ENCODE measurements around the gene MED25.

MED25 gene

GRCh38 chr19:49847731-49848696, 29.9 kb downstream of the MED25 start:
- peak; percentile 57 for DNase-seq (ENCODE audit: low read depth, low spot score)
- no peak overlapping the region for H3K4me3 ChIP-seq (ENCODE audit: low read depth, low read length)
- CTCF ChIA-PET = interaction anchor here (1.3 kb wide), 1 partner anchor 176 kb away, joined by 3 read pairs; no protein-coding TSS in a partner anchor
- TF ChIP-seq CTCF (IDR thresholded peaks at IDR 0.05; ENCODE audit: insufficient read depth, low read length, missing control alignments) = no peak
- POLR2A ChIA-PET = interaction anchor here (0.7 to 1.3 kb wide), 4 partner anchors 11 to 35 kb away, joined by 3 to 5 read pairs (median 4); partner anchors contain the start of gene FUZ

GRCh38 chr19:49848938-49849337, 30.8 kb downstream of the MED25 start:
- CTCF ChIA-PET = no interaction called here
- POLR2A ChIA-PET = interaction anchor here (0.7 to 1.3 kb wide), 2 partner anchors 10 to 36 kb away, joined by 3 to 4 read pairs; partner anchors contain the start of gene FUZ
- no peak for DNase-seq (ENCODE audit: low read depth, low spot score)
- no peak overlapping the region for H3K4me3 ChIP-seq (ENCODE audit: low read depth, low read length)
- no peak for TF ChIP-seq CTCF (IDR thresholded peaks at IDR 0.05; ENCODE audit: insufficient read depth, low read length, missing control alignments)

- ChIA-PET CTCF (no interaction called here), POLR2A (interaction anchor here (0.8 to 1.6 kb wide), 5 partner anchors 12 to 27 kb away, joined by 3 to 10 read pairs (median 6); partner anchors contain the start of genes AKT1S1 and TBC1D17)
- peak overlapping the region; percentile 85 for H3K4me3 ChIP-seq (ENCODE audit: low read depth, low read length)
Observed at GRCh38 chr19:49849433-49850220, 31.5 kb downstream of the MED25 start.

GRCh38 chr19:49850221-49850486, 32.1 kb downstream of the MED25 start:
- ChIA-PET CTCF (interaction anchor here (0.9 to 1.0 kb wide), 2 partner anchors 31 to 178 kb away, joined by 4 to 5 read pairs; no protein-coding TSS in a partner anchor), POLR2A (interaction anchor here (0.7 to 1.6 kb wide), 9 partner anchors 11 to 154 kb away, joined by 3 to 10 read pairs (median 5); partner anchors contain the start of genes AKT1S1, MED25 and TBC1D17)
- H3K4me3 ChIP-seq (ENCODE audit: low read depth, low read length) = peak overlapping the region; percentile 85
- TF ChIP-seq CTCF (IDR thresholded peaks at IDR 0.05; ENCODE audit: insufficient read depth, low read length, missing control alignments) = no peak
- DNase-seq (ENCODE audit: low read depth, low spot score) = no peak

More at GRCh38 chr19:49849433-49850220, 31.5 kb downstream of the MED25 start:
- DNase-seq (ENCODE audit: low read depth, low spot score) = no peak
- TF ChIP-seq CTCF (IDR thresholded peaks at IDR 0.05; ENCODE audit: insufficient read depth, low read length, missing control alignments) = no peak

- H3K4me3 ChIP-seq (ENCODE audit: low read depth, low read length) = peak within 1 kb of the TSS; percentile 85
- TF ChIP-seq CTCF (IDR thresholded peaks at IDR 0.05; ENCODE audit: insufficient read depth, low read length, missing control alignments) = no peak
- CTCF ChIA-PET = interaction anchor here (0.9 to 1.2 kb wide), 3 partner anchors 11 to 178 kb away, joined by 4 to 5 read pairs (median 4); no protein-coding TSS in a partner anchor
- no peak for DNase-seq (ENCODE audit: low read depth, low spot score)
- POLR2A ChIA-PET = interaction anchor here (0.7 to 1.6 kb wide), 10 partner anchors 11 to 155 kb away, joined by 3 to 10 read pairs (median 4); partner anchors contain the start of genes AKT1S1, MED25 and TBC1D17
Observed at GRCh38 chr19:49850487-49851342, 32.6 kb downstream of the MED25 start, which contains the start of gene PTOV1. PTOV1 (plus strand) TSS chr19:49851159.
